A673 (cell line): ENCODE data around the gene RYR1. TPM values are rescaled to one million over a fixed set of nuclear protein-coding genes. Genes with fewer than 3 reads are reported as not detected.
"Not testable (repeated sequence)": the region's sequence is repeated elsewhere in the genome, so short reads cannot be mapped to it uniquely, and the experiment has no call there.

ENCODE experiments used
- BruUV-seq: library from RNA; stranded (reverse); fragments of 400-500 nt; replicated peaks from 2 replicates; lab custom pipeline; 2021; lab: Mats Ljungman, UMichigan
- CTCF ChIA-PET: fragments of 300-600 bp; sonication (Branson Sonifier 250); formaldehyde crosslinking; loops from one replicate; lab custom pipeline; 2022; ENCODE audit warnings: antibody characterized with exemption; lab: Charles Lee
- POLR2A ChIA-PET: fragments of 300-600 bp; sonication (Branson Sonifier 250); formaldehyde crosslinking; loops from one replicate; lab custom pipeline; 2022; ENCODE audit warnings: antibody characterized with exemption; ENCODE audit not compliant: low non-redundant PET; lab: Charles Lee
- DNase-seq: peaks from one replicate; pipeline ENCODE4 v3.0.0-alpha.2; 2015; ENCODE audit warnings: low spot score
- H3K27ac ChIP-seq: fragments of 200-600 bp; sonication (generic); 2 replicates; pipeline ENCODE4 v1.5.1; 2016; ENCODE audit warnings: mixed run types, low read depth, mild to moderate bottlenecking, mixed read lengths, antibody characterized with exemption, low read length; ENCODE audit not compliant: poor library complexity, severe bottlenecking
- H3K27me3 ChIP-seq: fragments of 200-600 bp; sonication (generic); replicated peaks from 2 replicates; pipeline ENCODE4 v1.6.1; 2017; ENCODE audit warnings: mixed run types, low read depth, mild to moderate bottlenecking, mixed read lengths, antibody characterized with exemption, low read length; ENCODE audit not compliant: insufficient read depth, poor library complexity
- H3K36me3 ChIP-seq: fragments of 200-600 bp; sonication (generic); 2 replicates; pipeline ENCODE4 v1.6.1; 2016; ENCODE audit warnings: mixed run types, mild to moderate bottlenecking, mixed read lengths, antibody characterized with exemption, low read length; ENCODE audit not compliant: insufficient read depth, poor library complexity, severe bottlenecking
- H3K4me1 ChIP-seq: fragments of 200-600 bp; sonication (generic); 2 replicates; pipeline ENCODE4 v1.6.1; 2017; ENCODE audit warnings: mixed run types, mild to moderate bottlenecking, mixed read lengths, antibody characterized with exemption, low read length; ENCODE audit not compliant: insufficient read depth, poor library complexity, severe bottlenecking
- H3K4me3 ChIP-seq: fragments of 200-600 bp; sonication (generic); 2 replicates; pipeline ENCODE4 v1.5.1; 2016; ENCODE audit warnings: low read depth, mixed run types, mild to moderate bottlenecking, mixed read lengths, low read length; ENCODE audit not compliant: poor library complexity, severe bottlenecking
- H3K9me3 ChIP-seq: fragments of 200-600 bp; sonication (generic); 2 replicates; pipeline ENCODE4 v1.6.1; 2016; ENCODE audit warnings: mixed run types, low read depth, mild to moderate bottlenecking, mixed read lengths, antibody characterized with exemption, low read length; ENCODE audit not compliant: poor library complexity, severe bottlenecking
- CTCF ChIP-seq: fragments of 300-800, 200-600 bp; sonication (generic); conservative IDR thresholded peaks from 2 replicates; pipeline ENCODE4 v1.5.1; 2017; ENCODE audit warnings: low read depth, mild to moderate bottlenecking, antibody characterized with exemption, low read length, moderate library complexity, mixed read lengths
- EZH2 ChIP-seq: fragments of 200-600 bp; sonication (generic); IDR thresholded peaks from 2 replicates; pipeline ENCODE4 v1.6.1; 2017; ENCODE audit warnings: borderline replicate concordance, low read depth, mild to moderate bottlenecking, mixed read lengths, antibody characterized with exemption, low read length; ENCODE audit not compliant: poor library complexity, severe bottlenecking
- intact Hi-C: fragments of 100-400 bp; cut with micrococcal nuclease; formaldehyde crosslinking; loops from one replicate; pipeline ENCODE4 v1.10.0; 2022; ENCODE audit not compliant: unreplicated experiment
- total RNA-seq: library from RNA; stranded (reverse); gene quantifications from 2 replicates; pipeline ENCODE4 v1.2.3, GENCODE V29; 2021

Gene RYR1
- total RNA-seq, 1 experiment from 2014 or later: 0.28 TPM

- POLR2A ChIA-PET: no interaction called here
- H3K36me3 ChIP-seq: no peaks in the 10 kb centered on the region
Measured at GRCh38 chr19:38404858-38405257, 28.6 kb upstream of the RYR1 start.

GRCh38 chr19:38405276-38405675 lies 28.2 kb upstream of the RYR1 start:
- no peaks in the 10 kb centered on the region for H3K9me3 ChIP-seq
- POLR2A ChIA-PET: no interaction called here
- no TSS peak for BruUV-seq
- intact Hi-C loops: loop anchor here (10.0 kb wide), 1 partner anchor 170 kb away; no protein-coding TSS in a partner anchor
- no peaks in the 10 kb centered on the region for H3K36me3 ChIP-seq
- H3K27ac ChIP-seq: no peak overlapping the region
- no peak overlapping the region for H3K4me3 ChIP-seq
- no peaks in the 10 kb centered on the region for H3K27me3 ChIP-seq
- no peaks in the 10 kb centered on the region for H3K4me1 ChIP-seq
- TF ChIP-seq CTCF (no peak), EZH2 (no peak)
- CTCF ChIA-PET: no interaction called here
- no peak for DNase-seq

More at GRCh38 chr19:38404858-38405257, 28.6 kb upstream of the RYR1 start:
- Histone ChIP-seq H3K27me3 (no peaks in the 10 kb centered on the region), H3K4me1 (no peaks in the 10 kb centered on the region), H3K9me3 (no peaks in the 10 kb centered on the region), H3K4me3 (no peak overlapping the region), H3K27ac (no peak overlapping the region)
- CTCF ChIA-PET: no interaction called here
- BruUV-seq: no TSS peak
- DNase-seq: no peak
- TF ChIP-seq CTCF (no peak), EZH2 (no peak)
- intact Hi-C loops: loop anchor here (10.0 kb wide), 1 partner anchor 170 kb away; no protein-coding TSS in a partner anchor

GRCh38 chr19:38409631-38410133 lies 23.8 kb upstream of the RYR1 start:
- POLR2A ChIA-PET: interaction anchor here (0.6 kb wide), 2 partner anchors 9 to 532 kb away, joined by 3 to 6 read pairs; no protein-coding TSS in a partner anchor

GRCh38 chr19:38410407-38410806 lies 23.1 kb upstream of the RYR1 start:
- intact Hi-C loops, POLR2A ChIA-PET: not testable (repeated sequence)

More at GRCh38 chr19:38409631-38410133, 23.8 kb upstream of the RYR1 start:
- no peaks in the 10 kb centered on the region for H3K27me3 ChIP-seq
- TF ChIP-seq EZH2 (no peak), CTCF (no peak)
- BruUV-seq: no TSS peak
- no peak overlapping the region for H3K4me3 ChIP-seq
- H3K4me1 ChIP-seq: no peaks in the 10 kb centered on the region
- DNase-seq: no peak
- no peaks in the 10 kb centered on the region for H3K36me3 ChIP-seq
- H3K9me3 ChIP-seq: no peaks in the 10 kb centered on the region
- no peak overlapping the region for H3K27ac ChIP-seq
- intact Hi-C loops: loop anchor here (10.0 kb wide), 1 partner anchor 175 kb away; no protein-coding TSS in a partner anchor
- CTCF ChIA-PET: no interaction called here

More at GRCh38 chr19:38410407-38410806, 23.1 kb upstream of the RYR1 start:
- H3K4me1 ChIP-seq, BruUV-seq, H3K27ac ChIP-seq, H3K4me3 ChIP-seq, CTCF ChIA-PET, H3K27me3 ChIP-seq, H3K36me3 ChIP-seq, H3K9me3 ChIP-seq, DNase-seq: not testable (repeated sequence)
